ENCODE results near the gene NASP.

NASP gene, protein sequence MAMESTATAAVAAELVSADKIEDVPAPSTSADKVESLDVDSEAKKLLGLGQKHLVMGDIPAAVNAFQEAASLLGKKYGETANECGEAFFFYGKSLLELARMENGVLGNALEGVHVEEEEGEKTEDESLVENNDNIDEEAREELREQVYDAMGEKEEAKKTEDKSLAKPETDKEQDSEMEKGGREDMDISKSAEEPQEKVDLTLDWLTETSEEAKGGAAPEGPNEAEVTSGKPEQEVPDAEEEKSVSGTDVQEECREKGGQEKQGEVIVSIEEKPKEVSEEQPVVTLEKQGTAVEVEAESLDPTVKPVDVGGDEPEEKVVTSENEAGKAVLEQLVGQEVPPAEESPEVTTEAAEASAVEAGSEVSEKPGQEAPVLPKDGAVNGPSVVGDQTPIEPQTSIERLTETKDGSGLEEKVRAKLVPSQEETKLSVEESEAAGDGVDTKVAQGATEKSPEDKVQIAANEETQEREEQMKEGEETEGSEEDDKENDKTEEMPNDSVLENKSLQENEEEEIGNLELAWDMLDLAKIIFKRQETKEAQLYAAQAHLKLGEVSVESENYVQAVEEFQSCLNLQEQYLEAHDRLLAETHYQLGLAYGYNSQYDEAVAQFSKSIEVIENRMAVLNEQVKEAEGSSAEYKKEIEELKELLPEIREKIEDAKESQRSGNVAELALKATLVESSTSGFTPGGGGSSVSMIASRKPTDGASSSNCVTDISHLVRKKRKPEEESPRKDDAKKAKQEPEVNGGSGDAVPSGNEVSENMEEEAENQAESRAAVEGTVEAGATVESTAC

GRCh38 chr1:45583666-45584350 is at the start of gene NASP:
TSS of gene NASP (plus strand) at chr1:45584041. CDS start at chr1:45584147, 106 bp downstream.
- DNase-seq (ENCODE audit: low spot score) (peak; percentile 72), FAIRE-seq (no peak)

- DNase-seq (ENCODE audit: low spot score) (no peak), FAIRE-seq (no peak)
Observed at GRCh38 chr1:45535988-45536766, 47.7 kb upstream of the NASP start.

- DNase-seq (ENCODE audit: low spot score): no peak
- FAIRE-seq: no peak
Observed at GRCh38 chr1:45536886-45537285, 47.0 kb upstream of the NASP start.

DNA sequence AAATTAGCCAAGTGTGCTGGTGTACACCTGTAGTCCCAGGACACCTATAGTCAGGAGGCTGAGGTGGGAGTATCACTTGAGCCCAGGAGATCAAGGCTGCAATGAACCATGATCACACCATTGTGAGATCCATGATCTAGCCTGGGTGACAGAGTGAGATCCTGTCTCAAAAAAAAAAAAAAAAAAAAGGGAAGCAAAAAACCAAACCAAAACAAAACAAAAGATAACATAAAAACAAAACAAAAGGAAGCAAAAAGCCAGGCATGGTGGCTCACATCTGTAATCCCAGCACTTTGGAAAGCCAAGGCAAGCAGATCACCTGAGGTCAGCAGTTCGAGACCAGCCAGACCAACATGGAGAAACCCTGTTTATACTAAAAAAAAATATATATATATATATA is 42.6 kb upstream of the NASP start:
- no peak for DNase-seq (ENCODE audit: low spot score)
- FAIRE-seq: no peak

GRCh38 chr1:45542591-45542990 is 41.2 kb upstream of the NASP start:
- FAIRE-seq (no peak), DNase-seq (ENCODE audit: low spot score) (no peak)

- DNase-seq (ENCODE audit: low spot score): peak; percentile 23
- no peak for FAIRE-seq
Observed at GRCh38 chr1:45543581-45544417, 40.0 kb upstream of the NASP start.

- DNase-seq (ENCODE audit: low spot score) (no peak), FAIRE-seq (no peak)
Observed at GRCh38 chr1:45544530-45544929, 39.3 kb upstream of the NASP start.

DNA sequence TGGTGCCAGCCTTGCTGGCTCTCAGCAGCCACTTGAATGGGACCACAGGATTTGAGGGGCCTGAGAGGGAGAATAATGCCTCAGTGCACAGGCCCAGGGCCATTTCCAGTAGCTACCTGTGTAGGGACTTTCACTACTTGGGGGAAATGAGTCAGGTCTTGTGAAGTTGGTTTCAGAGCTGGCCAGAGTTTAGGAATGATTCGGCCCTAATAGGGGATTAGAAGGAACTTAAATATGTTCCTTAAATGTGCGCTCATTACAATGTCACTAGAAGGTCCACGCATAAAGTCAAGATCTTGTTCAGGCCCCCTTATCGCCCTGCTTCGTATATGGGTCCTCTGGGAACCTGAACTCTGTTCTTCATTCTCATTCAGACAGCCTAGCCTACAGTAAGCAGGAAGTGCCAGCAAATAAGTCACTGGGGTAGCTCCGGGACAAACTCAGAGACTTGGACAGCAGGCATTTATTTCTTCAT is 38.8 kb upstream of the NASP start:
- no peak for DNase-seq (ENCODE audit: low spot score)
- no peak for FAIRE-seq

GRCh38 chr1:45545553-45546310 is 38.1 kb upstream of the NASP start:
- FAIRE-seq: no peak

GRCh38 chr1:45550401-45551351 is 33.2 kb upstream of the NASP start, which contains the start of gene AKR1A1:
TSS of gene AKR1A1 (plus strand) at chr1:45550826. CDS start at chr1:45561795, 10,969 bp downstream.
- DNase-seq (ENCODE audit: low spot score) (peak; percentile 83), FAIRE-seq (peak; percentile 39)

More at GRCh38 chr1:45545553-45546310, 38.1 kb upstream of the NASP start:
- no peak for DNase-seq (ENCODE audit: low spot score)

DNA sequence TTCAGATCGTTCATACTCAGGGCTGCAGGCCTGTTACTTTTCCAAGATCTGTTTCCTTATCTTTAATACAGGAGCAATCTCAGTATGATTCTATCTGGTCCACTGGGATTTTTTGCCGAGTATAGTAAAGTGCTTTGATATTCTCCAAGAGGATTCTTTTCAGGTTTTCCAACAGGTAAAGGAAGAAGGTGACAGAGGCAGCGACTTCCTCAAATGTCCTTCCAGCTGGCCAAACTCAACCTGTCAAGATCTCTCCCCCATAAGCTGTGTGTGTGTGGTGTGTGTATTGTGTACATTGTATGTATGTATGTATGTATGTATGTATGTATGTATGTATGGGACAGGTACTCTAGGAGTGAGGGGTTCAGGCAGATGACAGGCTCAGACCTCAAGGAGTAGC is 32.2 kb upstream of the NASP start:
- no peak for DNase-seq (ENCODE audit: low spot score)
- FAIRE-seq: no peak

DNA sequence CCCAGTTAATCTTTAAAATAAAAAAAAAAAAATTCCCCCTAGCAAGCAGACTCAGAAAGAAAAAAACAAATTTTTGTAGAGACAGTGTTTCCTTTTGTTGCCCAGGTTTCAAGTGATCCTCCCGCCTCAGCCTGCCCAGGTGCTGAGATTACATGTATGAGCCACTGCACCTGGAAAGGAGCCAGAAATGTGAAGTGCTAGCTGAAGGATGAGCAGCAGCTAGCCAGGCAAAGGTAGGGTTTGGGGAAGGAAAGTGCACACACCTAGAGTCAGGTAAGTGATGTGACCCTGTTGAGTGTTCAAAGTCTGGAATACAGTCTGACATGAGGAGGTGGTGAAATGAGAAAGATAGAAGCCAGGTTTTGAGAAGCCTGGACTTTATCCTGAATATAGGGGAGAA is 31.5 kb upstream of the NASP start:
- FAIRE-seq: no peak
- DNase-seq (ENCODE audit: low spot score): no peak

DNA sequence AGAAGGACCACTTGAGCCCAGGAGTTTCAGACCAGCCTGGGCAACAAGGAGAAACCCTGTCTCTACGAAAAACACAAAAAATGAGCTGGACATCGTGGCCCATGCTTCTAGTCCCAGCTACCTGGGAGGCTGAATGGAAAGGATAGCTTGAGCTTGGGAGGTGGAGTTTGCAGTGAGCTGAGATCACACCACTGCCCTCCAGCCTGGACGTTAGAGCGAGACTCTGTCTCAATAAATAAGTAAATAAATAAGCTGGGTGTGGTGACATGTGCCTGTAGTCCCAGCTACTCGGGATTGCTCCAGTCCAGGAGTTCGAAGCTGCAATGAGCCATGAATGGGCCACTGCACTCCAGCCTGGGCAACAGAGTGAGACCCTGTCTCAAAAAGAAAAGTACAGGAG is 29.6 kb upstream of the NASP start:
- no peak for DNase-seq (ENCODE audit: low spot score)
- FAIRE-seq: no peak

DNA sequence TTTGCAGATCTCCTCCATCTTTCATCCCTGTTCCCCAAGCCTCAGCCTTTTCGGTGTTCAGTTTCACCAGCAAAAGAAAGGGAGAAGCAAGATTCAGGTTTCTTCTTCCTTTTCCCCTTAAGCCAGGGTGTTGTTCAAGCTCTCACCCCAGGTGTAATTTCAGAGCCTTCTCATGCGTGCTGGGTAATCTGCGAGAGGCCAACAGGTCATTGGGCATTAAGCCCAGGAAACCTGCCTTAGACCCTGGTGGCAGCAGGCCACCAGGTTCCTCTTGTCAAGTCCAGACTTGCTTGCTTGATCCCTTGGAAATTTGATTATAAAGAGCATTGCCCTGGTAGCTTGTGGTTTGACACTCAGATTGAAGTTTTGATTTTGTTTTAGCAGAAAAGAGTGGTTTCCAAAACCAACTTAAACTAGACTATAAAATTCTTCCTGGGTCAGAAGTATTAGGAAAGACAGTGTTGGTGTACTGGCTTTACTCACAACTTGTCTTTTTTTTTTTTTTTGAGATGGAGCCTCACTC is 26.4 kb upstream of the NASP start:
- FAIRE-seq: no peak
- no peak for DNase-seq (ENCODE audit: low spot score)

GRCh38 chr1:45563843-45564242 is 20.0 kb upstream of the NASP start:
- FAIRE-seq (no peak), DNase-seq (ENCODE audit: low spot score) (no peak)

DNA sequence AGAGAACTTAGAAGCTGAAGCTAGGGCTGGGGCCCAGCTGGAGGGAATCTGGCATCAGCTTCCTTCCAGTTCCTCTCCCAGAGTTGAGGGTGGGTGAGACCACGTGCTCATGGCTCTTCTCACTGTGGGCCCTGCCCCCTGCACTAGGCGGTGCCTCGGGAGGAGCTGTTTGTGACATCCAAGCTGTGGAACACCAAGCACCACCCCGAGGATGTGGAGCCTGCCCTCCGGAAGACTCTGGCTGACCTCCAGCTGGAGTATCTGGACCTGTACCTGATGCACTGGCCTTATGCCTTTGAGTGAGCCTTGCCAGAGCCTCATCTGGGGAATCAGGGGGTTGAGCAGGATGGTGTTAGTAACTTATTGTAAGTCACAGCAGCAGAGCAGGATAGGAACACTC is 17.1 kb upstream of the NASP start:
- FAIRE-seq: no peak
- DNase-seq (ENCODE audit: low spot score): no peak

DNA sequence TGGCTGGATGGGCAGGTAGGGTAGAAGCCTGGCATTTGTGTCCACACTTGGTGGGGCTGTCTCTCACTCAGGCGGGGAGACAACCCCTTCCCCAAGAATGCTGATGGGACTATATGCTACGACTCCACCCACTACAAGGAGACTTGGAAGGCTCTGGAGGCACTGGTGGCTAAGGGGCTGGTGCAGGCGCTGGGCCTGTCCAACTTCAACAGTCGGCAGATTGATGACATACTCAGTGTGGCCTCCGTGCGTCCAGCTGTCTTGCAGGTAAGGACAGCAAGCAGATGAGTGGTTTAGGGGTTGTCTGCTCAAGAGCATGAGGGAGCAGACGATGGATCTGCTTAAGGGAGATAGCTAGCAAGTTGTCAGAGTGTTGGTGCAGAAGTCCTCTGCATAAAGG is 15.9 kb upstream of the NASP start:
- FAIRE-seq (no peak), DNase-seq (ENCODE audit: low spot score) (no peak)

GRCh38 chr1:45568421-45568820 is 15.4 kb upstream of the NASP start:
- FAIRE-seq: no peak

More at GRCh38 chr1:45568421-45568820, 15.4 kb upstream of the NASP start:
- no peak for DNase-seq (ENCODE audit: low spot score)

All from RCC 7860 (cell line).